Hematopoietic multipotent progenitor cell (in vitro differentiated cells): Measurements from ENCODE around the gene HIVEP3. TPM values are rescaled to one million over a fixed set of nuclear protein-coding genes. Genes with fewer than 3 reads are reported as not detected.
"Not testable (repeated sequence)": the region's sequence is repeated elsewhere in the genome, so short reads cannot be mapped to it uniquely, and the experiment has no call there.

Experiments used
- DNase-seq, 3 donors: peaks; one replicate each; pipeline ENCODE4 v3.0.0-alpha.2; 2011 to 2015; ENCODE audit warnings: low read depth in 2 of 3, low spot score in 2 of 3
- total RNA-seq: library from RNA; depleted of rRNA; stranded (reverse); fragments of >200 nt; gene quantifications from one replicate; pipeline ENCODE4 v1.2.3, GENCODE V29; 2012

HIVEP3 gene
- 4.6 TPM for total RNA-seq

- DNase-seq = peak in 1 of 3 donors; percentile 51
These were observed at the start of gene HIVEP3 for GRCh38 chr1:41918450-41919043. HIVEP3 (minus strand) TSS chr1:41918922.

- no peak for DNase-seq
These were observed 45.7 kb upstream of the HIVEP3 start for GRCh38 chr1:41964400-41964799.

GRCh38 chr1:41963636-41964035 lies 44.9 kb upstream of the HIVEP3 start:
- no peak for DNase-seq

- no peak for DNase-seq
These were observed 39.4 kb upstream of the HIVEP3 start for GRCh38 chr1:41958015-41958673.

GRCh38 chr1:41957568-41957967 lies 38.8 kb upstream of the HIVEP3 start:
- DNase-seq = no peak

- peak in 2 of 3 donors; percentile 46 to 69 for DNase-seq
These were observed 36.9 kb upstream of the HIVEP3 start for GRCh38 chr1:41955461-41956159.

GRCh38 chr1:41954533-41954944 lies 35.8 kb upstream of the HIVEP3 start:
- no peak for DNase-seq

- no peak for DNase-seq
These were observed 34.6 kb upstream of the HIVEP3 start for GRCh38 chr1:41953291-41953690.

- DNase-seq = no peak
These were observed 33.5 kb upstream of the HIVEP3 start for GRCh38 chr1:41952208-41952607.

- not testable (repeated sequence) for DNase-seq
These were observed 32.8 kb upstream of the HIVEP3 start for GRCh38 chr1:41951492-41951891.

- DNase-seq = no peak
These were observed 32.1 kb upstream of the HIVEP3 start for GRCh38 chr1:41950820-41951219.

GRCh38 chr1:41945946-41946345 lies 27.2 kb upstream of the HIVEP3 start:
- not testable (repeated sequence) for DNase-seq

- DNase-seq = no peak
These were observed 25.0 kb upstream of the HIVEP3 start for GRCh38 chr1:41943717-41944116.

GRCh38 chr1:41942278-41942677 lies 23.6 kb upstream of the HIVEP3 start:
- DNase-seq = no peak

- no peak for DNase-seq
These were observed 22.7 kb upstream of the HIVEP3 start for GRCh38 chr1:41941381-41941780.

- no peak for DNase-seq
These were observed 20.5 kb upstream of the HIVEP3 start for GRCh38 chr1:41939194-41939593.

- no peak for DNase-seq
These were observed 17.4 kb upstream of the HIVEP3 start for GRCh38 chr1:41936107-41936506.

- no peak for DNase-seq
These were observed 16.5 kb upstream of the HIVEP3 start for GRCh38 chr1:41935226-41935625.

GRCh38 chr1:41933106-41933505 lies 14.4 kb upstream of the HIVEP3 start:
- DNase-seq = no peak

GRCh38 chr1:41931578-41931977 lies 12.9 kb upstream of the HIVEP3 start:
- DNase-seq = no peak

- no peak for DNase-seq
These were observed 8.4 kb upstream of the HIVEP3 start for GRCh38 chr1:41927118-41927517.

- DNase-seq = no peak
These were observed 7.0 kb upstream of the HIVEP3 start for GRCh38 chr1:41925712-41926111.
